HG03139 (cell line): ENCODE data around the gene CT45A7.
"Not testable (repeated sequence)": the region's sequence is repeated elsewhere in the genome, so short reads cannot be mapped to it uniquely, and the experiment has no call there.

Experiments
- ATAC-seq: cut with Tn5 transposase; IDR thresholded peaks from one replicate; pipeline ENCODE4 v1.9.1; 2021; ENCODE audit not compliant: unreplicated experiment

The CT45A7 gene, protein sequence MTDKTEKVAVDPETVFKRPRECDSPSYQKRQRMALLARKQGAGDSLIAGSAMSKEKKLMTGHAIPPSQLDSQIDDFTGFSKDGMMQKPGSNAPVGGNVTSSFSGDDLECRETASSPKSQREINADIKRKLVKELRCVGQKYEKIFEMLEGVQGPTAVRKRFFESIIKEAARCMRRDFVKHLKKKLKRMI

DNA sequence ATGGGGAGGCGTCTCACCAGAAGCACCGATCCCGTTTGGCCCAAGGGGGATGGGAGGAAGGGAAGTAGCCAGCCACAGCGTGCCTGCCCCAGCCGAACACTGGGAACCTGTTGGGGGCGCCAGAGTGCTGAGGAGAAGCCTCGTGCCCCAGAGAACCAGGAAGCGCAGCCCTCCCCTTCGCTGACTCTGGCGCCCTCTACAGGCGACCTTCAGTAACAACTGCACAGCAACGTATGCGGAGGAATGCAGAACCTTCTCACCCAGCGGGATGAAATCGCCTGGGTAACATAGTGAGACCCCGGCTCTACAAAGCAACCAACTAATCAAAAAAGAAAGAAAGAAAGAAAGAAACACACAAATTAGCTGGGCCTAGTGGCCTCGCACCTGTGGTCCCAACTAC is at the start of gene CT45A7:
TSS of gene CT45A7 (minus strand) at position 101 of the 400 bp plus-strand sequence. CDS start 3,747 bp downstream, outside the sequence.
- not testable (repeated sequence) for ATAC-seq

DNA sequence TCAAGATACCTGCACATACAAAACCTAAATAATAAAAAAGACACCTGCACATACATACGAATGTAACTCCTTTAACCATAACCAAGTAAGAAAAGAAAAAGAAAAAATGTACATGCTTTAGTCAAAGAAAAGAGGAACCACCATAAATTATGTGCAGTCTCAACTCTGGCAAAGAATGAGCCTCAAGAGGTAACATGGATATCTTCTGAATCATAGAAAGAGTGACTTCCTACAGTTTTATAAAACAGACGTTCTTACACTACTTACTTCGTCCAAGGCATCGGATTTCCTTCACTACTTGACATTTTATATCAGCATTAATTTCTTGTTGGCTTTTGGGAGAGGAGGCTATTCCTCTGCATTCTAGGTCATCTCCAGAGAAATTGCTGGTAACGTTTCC is 45.7 kb upstream of the CT45A7 start:
- ATAC-seq: not testable (repeated sequence)

DNA sequence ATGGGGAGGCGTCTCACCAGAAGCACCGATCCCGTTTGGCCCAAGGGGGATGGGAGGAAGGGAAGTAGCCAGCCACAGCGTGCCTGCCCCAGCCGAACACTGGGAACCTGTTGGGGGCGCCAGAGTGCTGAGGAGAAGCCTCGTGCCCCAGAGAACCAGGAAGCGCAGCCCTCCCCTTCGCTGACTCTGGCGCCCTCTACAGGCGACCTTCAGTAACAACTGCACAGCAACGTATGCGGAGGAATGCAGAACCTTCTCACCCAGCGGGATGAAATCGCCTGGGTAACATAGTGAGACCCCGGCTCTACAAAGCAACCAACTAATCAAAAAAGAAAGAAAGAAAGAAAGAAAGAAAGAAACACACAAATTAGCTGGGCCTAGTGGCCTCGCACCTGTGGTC is 34.6 kb upstream of the CT45A7 start, which contains the start of gene CT45A9:
TSS of gene CT45A9 (minus strand) at position 101 of the 400 bp plus-strand sequence. CDS start 3,751 bp downstream, outside the sequence.
- not testable (repeated sequence) for ATAC-seq

DNA sequence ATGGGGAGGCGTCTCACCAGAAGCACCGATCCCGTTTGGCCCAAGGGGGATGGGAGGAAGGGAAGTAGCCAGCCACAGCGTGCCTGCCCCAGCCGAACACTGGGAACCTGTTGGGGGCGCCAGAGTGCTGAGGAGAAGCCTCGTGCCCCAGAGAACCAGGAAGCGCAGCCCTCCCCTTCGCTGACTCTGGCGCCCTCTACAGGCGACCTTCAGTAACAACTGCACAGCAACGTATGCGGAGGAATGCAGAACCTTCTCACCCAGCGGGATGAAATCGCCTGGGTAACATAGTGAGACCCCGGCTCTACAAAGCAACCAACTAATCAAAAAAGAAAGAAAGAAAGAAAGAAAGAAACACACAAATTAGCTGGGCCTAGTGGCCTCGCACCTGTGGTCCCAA is 17.4 kb upstream of the CT45A7 start, which contains the start of gene CT45A8:
TSS of gene CT45A8 (minus strand) at position 101 of the 400 bp plus-strand sequence. CDS start 3,755 bp downstream, outside the sequence.
- not testable (repeated sequence) for ATAC-seq

- not testable (repeated sequence) for ATAC-seq
Measured at GRCh38 chrX:135819912-135820311, 17.2 kb downstream of the CT45A7 start, which contains the start of gene CT45A2. Gene CT45A2 (minus strand): TSS chrX:135820012. CDS start chrX:135816265, 3,747 bp downstream.

- not testable (repeated sequence) for ATAC-seq
Measured at GRCh38 chrX:135802687-135803086, 34.4 kb downstream of the CT45A7 start, which contains the start of gene CT45A6. Gene CT45A6 (minus strand): TSS chrX:135802787. CDS start chrX:135798993, 3,794 bp downstream.

DNA sequence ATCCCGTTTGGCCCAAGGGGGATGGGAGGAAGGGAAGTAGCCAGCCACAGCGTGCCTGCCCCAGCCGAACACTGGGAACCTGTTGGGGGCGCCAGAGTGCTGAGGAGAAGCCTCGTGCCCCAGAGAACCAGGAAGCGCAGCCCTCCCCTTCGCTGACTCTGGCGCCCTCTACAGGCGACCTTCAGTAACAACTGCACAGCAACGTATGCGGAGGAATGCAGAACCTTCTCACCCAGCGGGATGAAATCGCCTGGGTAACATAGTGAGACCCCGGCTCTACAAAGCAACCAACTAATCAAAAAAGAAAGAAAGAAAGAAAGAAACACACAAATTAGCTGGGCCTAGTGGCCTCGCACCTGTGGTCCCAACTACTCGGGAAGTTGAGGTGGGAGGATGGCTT is 51.7 kb downstream of the CT45A7 start, which contains the start of gene CT45A5:
TSS of gene CT45A5 (minus strand) at position 101 of the 400 bp plus-strand sequence. CDS start 3,774 bp downstream, outside the sequence.
- ATAC-seq: not testable (repeated sequence)
